PC-9 (cell line): ENCODE results near the gene CLCN3. TPM values are rescaled to one million over a fixed set of nuclear protein-coding genes. Genes with fewer than 3 reads are reported as not detected.

Experiments
- BruUV-seq: library from RNA; stranded (reverse); fragments of 400-500 nt; replicated peaks from 2 replicates; lab custom pipeline; 2021; lab: Mats Ljungman, UMichigan
- CTCF ChIA-PET: fragments of 300-600 bp; sonication (Branson Sonifier 250); formaldehyde crosslinking; loops from one replicate; lab custom pipeline; 2022; ENCODE audit warnings: antibody characterized with exemption; lab: Charles Lee
- POLR2A ChIA-PET: fragments of 300-600 bp; sonication (Branson Sonifier 250); formaldehyde crosslinking; loops from one replicate; lab custom pipeline; 2022; ENCODE audit warnings: antibody characterized with exemption; ENCODE audit not compliant: unreplicated experiment; lab: Charles Lee
- DNase-seq, 2 experiments: peaks; one replicate each; pipeline versions ENCODE4 v3.0.0 to v3.0.0-alpha.2; 2015 to 2022; ENCODE audit warnings: mixed read lengths in 1 of 2
- H2AFZ ChIP-seq: fragments of 200-600 bp; sonication (generic); 2 replicates; pipeline ENCODE4 v1.8.1; 2017; ENCODE audit warnings: antibody characterized with exemption
- H3F3A ChIP-seq: fragments of 200-600 bp; sonication (generic); 2 replicates; pipeline ENCODE4 v1.8.1; 2017; ENCODE audit warnings: antibody characterized with exemption, mild to moderate bottlenecking, low read depth; ENCODE audit not compliant: insufficient read depth
- H3K27ac ChIP-seq: fragments of 200-600 bp; sonication (generic); 2 replicates; pipeline ENCODE4 v1.6.1; 2016; ENCODE audit warnings: mixed run types
- H3K27me3 ChIP-seq: fragments of 200-600 bp; sonication (generic); 2 replicates; pipeline ENCODE4 v1.6.1; 2016; ENCODE audit warnings: low read depth, mixed run types; ENCODE audit not compliant: insufficient read depth
- H3K36me3 ChIP-seq: fragments of 200-600 bp; sonication (generic); 2 replicates; pipeline ENCODE4 v1.6.1; 2016; ENCODE audit warnings: low read depth, mixed run types
- H3K4me1 ChIP-seq: fragments of 200-600 bp; sonication (generic); replicated peaks from 2 replicates; pipeline ENCODE4 v1.6.1; 2016; ENCODE audit warnings: mixed run types; ENCODE audit not compliant: insufficient read depth
- H3K4me2 ChIP-seq: fragments of 200-600 bp; sonication (generic); 2 replicates; pipeline ENCODE4 v1.6.1; 2017; ENCODE audit warnings: mixed run types
- H3K4me3 ChIP-seq: fragments of 200-600 bp; sonication (generic); 2 replicates; pipeline ENCODE4 v1.6.1; 2016; ENCODE audit warnings: mixed run types
- H3K79me2 ChIP-seq: fragments of 200-600 bp; sonication (generic); 2 replicates; pipeline ENCODE4 v1.6.1; 2017; ENCODE audit warnings: low read depth, mixed run types
- H3K9me2 ChIP-seq: fragments of 200-600 bp; sonication (generic); 2 replicates; pipeline ENCODE4 v1.8.1; 2017; ENCODE audit warnings: mild to moderate bottlenecking; ENCODE audit not compliant: insufficient read depth
- H3K9me3 ChIP-seq: fragments of 200-600 bp; sonication (generic); 2 replicates; pipeline ENCODE4 v1.8.1; 2016; ENCODE audit warnings: low read depth; ENCODE audit not compliant: insufficient read depth
- H4K20me1 ChIP-seq: fragments of 200-600 bp; sonication (generic); 2 replicates; pipeline ENCODE4 v1.8.1; 2017; ENCODE audit not compliant: insufficient read depth
- CTCF ChIP-seq: fragments of 200-600 bp; sonication (generic); conservative IDR thresholded peaks from 2 replicates; pipeline ENCODE4 v1.6.1; 2017; ENCODE audit warnings: mixed run types, antibody characterized with exemption, mild to moderate bottlenecking, moderate library complexity
- EZH2 ChIP-seq: fragments of 200-600 bp; sonication (generic); IDR thresholded peaks from 2 replicates; pipeline ENCODE4 v1.8.0; 2017; ENCODE audit warnings: antibody characterized with exemption, low read depth
- intact Hi-C: fragments of 100-400 bp; cut with micrococcal nuclease; formaldehyde crosslinking; loops from one replicate; pipeline ENCODE4 v1.10.0; 2022; ENCODE audit not compliant: unreplicated experiment
- total RNA-seq: library from RNA; stranded (reverse); gene quantifications from 2 replicates; pipeline ENCODE4 v1.2.3, GENCODE V29; 2021

The CLCN3 gene
- total RNA-seq, 1 experiment from 2014 or later: 51.6 TPM

DNA sequence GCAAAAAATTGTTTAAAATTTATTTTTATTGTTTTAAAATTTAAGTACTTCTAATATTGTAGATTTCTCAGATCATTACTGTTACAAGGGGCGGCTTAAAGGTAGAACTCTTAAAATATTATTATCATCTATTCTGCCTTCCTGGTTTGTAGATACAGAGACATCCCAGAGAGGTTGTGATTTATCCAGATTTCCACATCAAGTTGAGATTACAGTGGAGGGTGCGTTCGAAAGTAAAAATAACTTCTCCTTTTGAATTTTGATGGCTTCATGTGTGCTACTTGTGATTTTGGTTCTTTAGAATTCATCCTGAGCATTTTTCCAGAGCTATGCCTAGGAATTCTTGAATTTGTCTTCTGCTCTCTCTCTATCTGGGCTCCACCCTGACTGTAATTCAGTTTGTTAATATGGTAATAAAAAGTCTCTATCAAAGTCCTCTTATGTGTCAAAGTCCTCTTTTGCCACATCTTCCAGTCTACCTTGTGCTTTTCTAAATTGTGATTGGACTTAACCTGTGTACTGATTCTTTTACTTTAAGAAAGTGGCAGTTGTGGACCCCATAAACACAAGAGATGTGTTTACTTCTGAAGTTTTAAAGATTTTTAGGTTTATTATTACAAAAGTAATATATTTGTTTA is 37.2 kb downstream of the CLCN3 start:
- Histone ChIP-seq H3K9me3 (no peaks in the 10 kb centered on the region), H3K36me3 (no peaks in the 10 kb centered on the region), H3K4me3 (no peak overlapping the region), H4K20me1 (no peaks in the 10 kb centered on the region), H2AFZ (no peak overlapping the region), H3K9me2 (no peaks in the 10 kb centered on the region; the same call in 1 of the 2 replicates), H3F3A (peaks cover 23% of the 10 kb centered on the region), H3K4me2 (peak overlapping the region; percentile 53), H3K4me1 (peaks cover 46% of the 10 kb centered on the region), H3K27me3 (no peaks in the 10 kb centered on the region), H3K79me2 (peaks cover 41% of the 10 kb centered on the region), H3K27ac (peak overlapping the region; percentile 55)
- ChIA-PET CTCF (no interaction called here), POLR2A (no interaction called here)
- no peak for DNase-seq
- no TSS peak for BruUV-seq
- intact Hi-C loops: no loop called here
- no peak for TF ChIP-seq EZH2
- no peak for TF ChIP-seq CTCF

GRCh38 chr4:169658196-169658595 is 37.8 kb downstream of the CLCN3 start:
- Histone ChIP-seq H3K79me2 (peaks cover 45% of the 10 kb centered on the region), H3K27me3 (no peaks in the 10 kb centered on the region), H3K4me3 (peak overlapping the region; percentile 68; the same call in 1 of the 2 replicates), H3K4me1 (peaks cover 47% of the 10 kb centered on the region), H3K4me2 (peak overlapping the region; percentile 93), H3K27ac (peak overlapping the region; percentile 98), H3K9me3 (no peaks in the 10 kb centered on the region), H3K9me2 (no peaks in the 10 kb centered on the region; the same call in 1 of the 2 replicates), H4K20me1 (no peaks in the 10 kb centered on the region), H3F3A (peaks cover 23% of the 10 kb centered on the region), H2AFZ (no peak overlapping the region), H3K36me3 (no peaks in the 10 kb centered on the region)
- BruUV-seq: no TSS peak
- DNase-seq: peak in 1 of 2 experiments; percentile 37
- no peak for TF ChIP-seq EZH2
- no peak for TF ChIP-seq CTCF
- CTCF ChIA-PET: no interaction called here
- intact Hi-C loops: no loop called here
- POLR2A ChIA-PET: no interaction called here

DNA sequence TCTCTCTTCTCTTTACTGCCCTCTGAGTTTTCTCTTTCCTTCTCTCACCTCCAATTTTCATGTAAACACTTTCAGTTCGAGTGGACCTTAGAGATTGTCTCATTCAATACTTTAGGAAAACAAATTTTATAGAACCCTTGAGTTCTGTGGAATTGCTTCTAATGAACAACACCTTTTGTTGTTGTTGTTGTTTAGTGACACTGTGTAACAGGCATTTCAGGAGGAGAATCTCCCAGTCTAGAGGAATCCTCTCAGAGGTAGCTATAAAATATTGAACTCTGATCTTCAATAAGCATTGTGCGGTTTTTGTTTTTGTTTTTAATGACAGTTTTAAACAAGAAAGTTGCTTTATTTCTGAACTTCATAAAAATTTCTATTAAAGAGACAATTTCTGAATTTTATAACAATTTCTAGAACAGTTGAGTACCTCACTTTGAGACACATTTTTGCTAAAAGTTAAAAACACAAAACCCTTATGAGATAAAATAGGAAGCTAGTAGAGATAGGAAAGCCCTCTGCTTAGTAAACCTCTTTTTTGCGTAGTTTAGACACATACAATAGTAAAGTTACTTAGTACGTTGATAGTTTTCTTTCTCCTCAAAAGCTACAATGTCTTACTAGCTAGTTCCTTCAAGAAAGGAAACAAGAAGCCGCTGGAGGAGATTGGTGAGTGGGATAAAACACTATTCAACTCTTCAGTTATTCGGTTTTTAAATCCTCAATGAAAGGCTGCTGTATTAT is 38.8 kb downstream of the CLCN3 start:
- peak overlapping the region; percentile 68; the same call in 1 of the 2 replicates for H3K4me3 ChIP-seq
- ChIA-PET POLR2A (interaction anchor here (0.6 to 0.8 kb wide), 4 partner anchors 17 to 649 kb away, joined by 5 to 14 read pairs (median 6); partner anchors contain the start of gene CBR4), CTCF (no interaction called here)
- H3K9me2 ChIP-seq: no peaks in the 10 kb centered on the region; the same call in 1 of the 2 replicates
- H4K20me1 ChIP-seq: no peaks in the 10 kb centered on the region
- peaks cover 23% of the 10 kb centered on the region for H3F3A ChIP-seq
- peak overlapping the region; percentile 98 for H3K27ac ChIP-seq
- DNase-seq: no peak
- H3K9me3 ChIP-seq: no peaks in the 10 kb centered on the region
- H3K4me2 ChIP-seq: peak overlapping the region; percentile 93
- H3K27me3 ChIP-seq: no peaks in the 10 kb centered on the region
- H3K36me3 ChIP-seq: no peaks in the 10 kb centered on the region
- BruUV-seq: TSS peak; percentile 96
- no peak overlapping the region for H2AFZ ChIP-seq
- peaks cover 47% of the 10 kb centered on the region for H3K4me1 ChIP-seq
- intact Hi-C loops: no loop called here
- TF ChIP-seq CTCF (no peak), EZH2 (no peak)
- peaks cover 53% of the 10 kb centered on the region for H3K79me2 ChIP-seq
